Measurements from ENCODE around the gene VKORC1.

VKORC1 gene

GRCh38 chr16:31099860-31100638 lies 5.5 kb upstream of the VKORC1 start:
- no peak for DNase-seq (ENCODE audit: extremely low read depth, low read depth)

DNA sequence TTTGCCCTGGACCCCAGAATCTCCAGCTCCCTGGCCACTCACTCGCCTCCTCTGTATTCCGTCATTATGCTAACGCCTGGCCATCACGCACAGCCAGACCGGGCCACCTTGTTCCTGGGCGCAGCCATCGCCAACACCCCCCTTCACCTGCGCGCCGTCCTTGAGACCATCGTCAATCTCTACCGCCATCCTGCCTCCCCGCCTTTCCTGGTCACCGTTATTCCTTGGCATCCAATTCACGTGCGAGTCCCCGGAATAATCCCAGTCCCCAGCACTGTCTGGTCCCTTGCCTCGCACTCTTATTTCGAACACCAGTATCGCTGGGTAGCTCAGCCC lies 541 bp downstream of the VKORC1 start:
- TF ChIP-seq, protein P1, sequence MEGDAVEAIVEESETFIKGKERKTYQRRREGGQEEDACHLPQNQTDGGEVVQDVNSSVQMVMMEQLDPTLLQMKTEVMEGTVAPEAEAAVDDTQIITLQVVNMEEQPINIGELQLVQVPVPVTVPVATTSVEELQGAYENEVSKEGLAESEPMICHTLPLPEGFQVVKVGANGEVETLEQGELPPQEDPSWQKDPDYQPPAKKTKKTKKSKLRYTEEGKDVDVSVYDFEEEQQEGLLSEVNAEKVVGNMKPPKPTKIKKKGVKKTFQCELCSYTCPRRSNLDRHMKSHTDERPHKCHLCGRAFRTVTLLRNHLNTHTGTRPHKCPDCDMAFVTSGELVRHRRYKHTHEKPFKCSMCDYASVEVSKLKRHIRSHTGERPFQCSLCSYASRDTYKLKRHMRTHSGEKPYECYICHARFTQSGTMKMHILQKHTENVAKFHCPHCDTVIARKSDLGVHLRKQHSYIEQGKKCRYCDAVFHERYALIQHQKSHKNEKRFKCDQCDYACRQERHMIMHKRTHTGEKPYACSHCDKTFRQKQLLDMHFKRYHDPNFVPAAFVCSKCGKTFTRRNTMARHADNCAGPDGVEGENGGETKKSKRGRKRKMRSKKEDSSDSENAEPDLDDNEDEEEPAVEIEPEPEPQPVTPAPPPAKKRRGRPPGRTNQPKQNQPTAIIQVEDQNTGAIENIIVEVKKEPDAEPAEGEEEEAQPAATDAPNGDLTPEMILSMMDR (IDR thresholded peaks at IDR 0.05; ENCODE audit: low read depth, low read length), result no peak
- no peak for DNase-seq (ENCODE audit: extremely low read depth, low read depth)

More at GRCh38 chr16:31099860-31100638, 5.5 kb upstream of the VKORC1 start:
- TF ChIP-seq, protein P1 (IDR thresholded peaks at IDR 0.05; ENCODE audit: low read depth, low read length), result no peak

DNA sequence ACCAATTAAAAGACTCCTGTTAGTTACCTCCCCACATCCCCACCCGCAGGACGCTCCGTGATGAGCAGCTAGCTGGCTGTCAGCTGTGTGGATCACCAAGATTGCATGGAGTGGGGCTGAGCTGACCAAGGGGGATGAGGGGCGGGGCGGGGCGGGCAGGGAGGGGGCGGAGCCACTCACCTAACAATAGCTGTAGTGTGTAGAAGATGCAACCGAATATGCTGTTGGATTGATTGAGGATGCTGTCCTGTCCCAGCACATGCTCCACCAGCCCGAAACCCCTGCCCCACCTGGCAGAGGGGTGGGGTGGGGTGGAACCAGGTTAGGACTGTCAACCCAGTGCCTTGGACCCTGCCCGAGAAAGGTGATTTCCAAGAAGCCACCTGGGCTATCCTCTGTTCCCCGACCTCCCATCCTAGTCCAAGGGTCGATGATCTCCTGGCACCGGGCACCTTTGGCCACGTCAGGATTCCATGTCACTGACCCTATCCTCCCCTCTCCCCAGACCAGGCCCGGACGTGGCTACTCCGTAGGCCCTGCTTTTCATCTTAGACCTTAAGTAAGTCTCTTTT lies 1.4 kb downstream of the VKORC1 start:
- TF ChIP-seq, protein P1 (IDR thresholded peaks at IDR 0.05; ENCODE audit: low read depth, low read length), result no peak
- no peak for DNase-seq (ENCODE audit: extremely low read depth, low read depth)

DNA sequence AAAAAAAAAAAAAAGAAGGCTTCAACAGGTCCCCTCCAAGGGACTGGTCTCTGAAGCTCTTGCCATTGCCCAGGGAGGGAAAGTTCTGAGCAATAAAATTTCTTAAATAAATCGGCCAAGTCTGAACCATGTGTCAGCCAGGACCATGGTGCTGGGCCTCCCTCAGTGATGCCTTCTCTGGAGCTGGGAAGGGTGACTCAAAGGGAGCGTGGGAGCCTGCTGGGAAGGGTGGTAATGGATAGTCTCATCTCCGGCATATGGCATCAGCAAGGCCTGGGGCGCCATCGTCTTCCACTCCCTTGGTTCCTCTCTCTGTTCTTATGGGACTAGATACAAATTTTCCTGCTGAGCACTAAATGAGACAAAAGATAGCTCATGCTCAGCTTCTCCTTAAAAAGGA lies 2.3 kb downstream of the VKORC1 start:
- no peak for DNase-seq (ENCODE audit: extremely low read depth, low read depth)
- TF ChIP-seq, protein P1 (IDR thresholded peaks at IDR 0.05; ENCODE audit: low read depth, low read length), result no peak

GRCh38 chr16:31090540-31090939 lies 4.1 kb downstream of the VKORC1 start:
- DNase-seq (ENCODE audit: extremely low read depth, low read depth), result no peak

DNA sequence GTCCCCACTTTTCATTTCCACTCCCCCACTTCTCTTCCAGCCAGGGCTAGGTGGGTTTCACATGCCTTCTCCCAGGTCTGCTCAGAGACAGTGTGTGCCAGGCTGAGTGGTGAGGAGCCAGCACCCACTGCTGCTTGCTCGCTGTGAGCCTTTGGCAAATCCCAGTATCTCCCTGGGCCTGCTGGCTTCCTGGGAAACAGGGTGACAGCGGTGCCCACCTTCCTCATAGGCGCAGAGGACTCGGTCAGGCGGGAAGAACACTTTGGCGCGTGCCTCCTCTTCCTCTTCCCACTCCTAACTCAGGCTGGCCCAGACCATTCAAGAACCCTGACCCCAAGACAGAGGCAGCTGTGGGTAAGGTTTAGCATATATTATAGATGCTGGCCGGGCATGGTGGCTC lies 5.4 kb downstream of the VKORC1 start:
- DNase-seq (ENCODE audit: extremely low read depth, low read depth), result no peak
- TF ChIP-seq, protein P1 (IDR thresholded peaks at IDR 0.05; ENCODE audit: low read depth, low read length), result no peak

More at GRCh38 chr16:31090540-31090939, 4.1 kb downstream of the VKORC1 start:
- TF ChIP-seq, protein P1 (IDR thresholded peaks at IDR 0.05; ENCODE audit: low read depth, low read length), result no peak

DNA sequence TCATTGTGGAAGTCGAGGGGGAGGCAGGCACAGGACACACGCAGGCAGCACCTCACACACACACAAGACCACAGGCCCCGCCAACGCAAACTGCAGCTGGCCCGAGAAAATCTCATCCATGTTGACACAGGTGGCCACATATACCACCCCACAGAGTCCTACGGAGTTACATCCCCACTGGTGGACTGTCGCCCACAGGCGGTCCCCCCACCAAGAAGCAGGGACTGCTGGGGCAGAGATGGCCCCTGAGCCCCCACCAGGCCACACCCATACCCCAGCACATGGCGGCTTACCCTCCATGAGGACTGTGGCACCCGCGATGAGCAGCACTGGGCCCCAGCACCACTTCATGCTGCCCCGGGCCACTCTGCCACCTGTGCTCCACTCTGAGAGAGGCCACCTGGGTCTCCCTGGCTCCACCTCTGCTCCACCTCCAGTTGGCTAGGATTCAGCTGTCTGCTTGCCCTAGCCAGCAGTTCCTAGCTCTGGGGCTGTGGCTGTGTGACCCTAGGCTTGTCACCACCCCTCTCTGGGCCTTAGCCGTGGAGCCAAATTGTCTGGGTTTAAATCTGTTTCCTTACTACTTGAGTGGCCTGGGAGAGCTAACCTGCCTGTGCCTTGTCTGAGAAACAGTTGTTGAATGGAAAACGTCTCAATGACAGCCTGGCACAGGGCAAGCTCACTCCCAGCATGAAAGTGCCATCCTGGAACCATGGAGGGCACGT lies 6.0 kb downstream of the VKORC1 start, which contains the start of gene PRSS53:
PRSS53 (minus strand) TSS at position 485 of the 725 bp plus-strand sequence; CDS start at position 351, 134 bp downstream.
- TF ChIP-seq, protein P1 (IDR thresholded peaks at IDR 0.05; ENCODE audit: low read depth, low read length), result no peak
- DNase-seq (ENCODE audit: extremely low read depth, low read depth), result no peak
